M059J (cell line): ENCODE measurements around the gene PPFIA1. TPM values are rescaled to one million over a fixed set of nuclear protein-coding genes. Genes with fewer than 3 reads are reported as not detected.
"Not testable (repeated sequence)": the region's sequence is repeated elsewhere in the genome, so short reads cannot be mapped to it uniquely, and the experiment has no call there.

ENCODE experiments used
- DNase-seq: peaks from one replicate; pipeline ENCODE4 v3.0.0-alpha.2; 2012; ENCODE audit warnings: low read depth
- total RNA-seq: library from RNA; depleted of rRNA; stranded (reverse); fragments of >200 nt; shearing (Covaris generic); gene quantifications from 2 replicates; pipeline ENCODE4 v1.2.3, GENCODE V29; 2014

PPFIA1 gene
- total RNA-seq, 1 experiment from 2014 or later = 32.2 TPM

GRCh38 chr11:70325824-70326223 is 55.3 kb downstream of the PPFIA1 start:
- DNase-seq = no peak

DNA sequence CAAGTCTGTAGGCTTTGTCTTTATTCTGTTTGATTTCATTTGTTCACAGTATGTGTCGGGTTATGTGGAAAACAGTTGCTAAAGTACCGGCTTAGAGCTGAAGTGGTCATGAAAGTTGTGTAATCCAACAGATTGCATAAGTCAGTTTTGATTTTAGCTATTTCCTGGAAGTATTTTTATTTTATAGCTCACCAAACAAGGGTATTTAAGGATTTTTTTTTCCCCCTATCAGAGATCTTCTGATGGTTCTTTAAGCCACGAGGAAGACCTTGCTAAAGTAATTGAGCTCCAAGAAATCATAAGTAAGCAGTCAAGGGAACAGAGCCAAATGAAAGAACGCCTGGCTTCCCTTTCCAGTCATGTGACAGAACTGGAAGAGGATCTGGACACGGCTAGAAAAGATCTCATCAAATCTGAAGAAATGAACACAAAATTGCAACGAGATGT is 55.9 kb downstream of the PPFIA1 start:
- DNase-seq = no peak

- DNase-seq = no peak
Measured at GRCh38 chr11:70326833-70327232, 56.3 kb downstream of the PPFIA1 start.

- DNase-seq = no peak
Measured at GRCh38 chr11:70327717-70328116, 57.2 kb downstream of the PPFIA1 start.

DNA sequence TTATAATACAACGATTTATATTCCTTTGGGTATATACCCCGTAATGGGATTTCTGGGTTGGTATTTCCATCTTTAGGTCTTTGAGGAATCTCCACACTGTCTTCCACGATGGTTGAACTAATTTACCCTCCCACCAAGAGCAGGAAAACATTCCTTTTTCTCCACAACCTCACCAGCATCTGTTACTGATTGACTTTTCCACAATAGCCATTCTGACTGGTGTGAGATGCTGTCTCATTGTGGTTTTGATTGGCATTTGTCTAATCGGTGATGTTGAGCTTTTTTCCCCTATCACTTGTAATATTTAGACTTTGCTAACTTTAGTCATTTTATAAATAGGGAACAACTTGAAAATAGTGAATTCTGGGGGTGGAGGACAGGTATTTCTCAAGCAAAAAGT is 58.1 kb downstream of the PPFIA1 start:
- no peak for DNase-seq

- not testable (repeated sequence) for DNase-seq
Measured at GRCh38 chr11:70331320-70331843, 60.9 kb downstream of the PPFIA1 start.

GRCh38 chr11:70331901-70332300 is 61.4 kb downstream of the PPFIA1 start:
- DNase-seq = no peak

DNA sequence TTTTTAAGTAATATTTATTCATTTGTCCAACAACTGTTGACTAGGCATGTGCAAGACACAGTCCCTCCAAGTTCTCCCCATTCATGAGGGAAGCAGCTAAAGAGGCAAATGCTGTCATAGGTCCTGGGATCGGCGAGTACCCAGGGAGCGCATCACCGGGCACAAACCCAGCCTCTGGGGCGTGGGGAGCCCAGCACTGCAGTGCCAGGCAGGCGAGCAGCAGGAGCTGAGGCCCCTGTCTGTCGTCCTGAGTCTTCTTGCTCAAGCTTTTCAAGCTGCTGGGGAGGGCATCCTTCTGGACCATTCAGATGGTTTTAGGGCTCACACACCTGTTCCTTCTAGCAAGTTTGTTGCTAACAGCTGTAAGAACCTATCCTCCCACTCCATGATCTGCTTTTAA is 62.1 kb downstream of the PPFIA1 start:
- no peak for DNase-seq

GRCh38 chr11:70333261-70333660 is 62.8 kb downstream of the PPFIA1 start:
- no peak for DNase-seq

DNA sequence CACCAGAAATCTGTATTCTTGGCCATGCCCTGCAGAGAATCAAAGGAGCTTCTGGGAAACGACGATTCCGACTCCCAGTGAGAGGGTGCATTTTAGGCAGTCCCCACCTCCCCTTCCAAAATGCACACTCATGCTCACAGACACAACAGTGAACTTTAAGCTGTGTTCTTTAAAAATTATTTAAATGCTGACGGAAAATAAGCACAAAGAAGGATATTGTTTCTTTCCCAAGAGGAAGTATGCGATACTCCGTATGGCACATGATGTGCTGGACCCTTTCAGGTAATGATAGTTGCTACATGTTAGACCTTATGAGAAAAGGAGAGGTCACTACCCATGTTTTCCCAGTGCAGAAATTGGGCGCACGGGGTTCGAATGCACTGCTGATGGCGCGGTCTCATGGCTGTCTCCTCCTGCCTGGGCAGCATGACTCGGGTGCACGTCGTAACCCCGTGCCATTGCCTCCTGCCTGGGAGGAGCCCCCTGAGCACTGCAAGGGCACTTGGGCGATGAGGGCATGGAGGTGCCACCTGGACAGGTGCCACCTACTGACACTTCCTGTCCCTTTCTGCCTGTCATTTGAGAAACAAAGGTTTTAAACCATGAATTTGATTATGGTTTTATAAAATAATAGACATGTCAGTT is 64.0 kb downstream of the PPFIA1 start:
- no peak for DNase-seq

GRCh38 chr11:70335511-70335910 is 65.0 kb downstream of the PPFIA1 start:
- DNase-seq = no peak

DNA sequence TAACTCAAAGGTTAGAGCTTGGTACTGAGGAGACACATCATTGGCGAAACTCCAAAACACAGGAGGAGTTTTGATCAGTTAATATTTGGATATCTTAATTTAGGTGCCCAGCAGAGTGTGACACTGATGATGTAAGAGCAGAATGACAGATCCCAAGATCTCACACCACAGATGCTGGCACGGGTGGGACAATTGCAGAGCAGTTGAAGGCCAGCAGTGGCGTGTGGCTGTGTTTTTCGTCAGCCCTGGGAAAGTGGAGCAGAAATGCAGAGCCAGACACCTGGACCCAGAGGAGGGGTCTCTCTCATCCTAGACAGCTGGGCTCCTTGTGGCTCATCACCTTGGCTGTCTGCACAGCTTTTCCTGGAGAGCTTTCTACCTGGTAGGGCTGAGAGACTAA is 68.1 kb downstream of the PPFIA1 start:
- DNase-seq = no peak

DNA sequence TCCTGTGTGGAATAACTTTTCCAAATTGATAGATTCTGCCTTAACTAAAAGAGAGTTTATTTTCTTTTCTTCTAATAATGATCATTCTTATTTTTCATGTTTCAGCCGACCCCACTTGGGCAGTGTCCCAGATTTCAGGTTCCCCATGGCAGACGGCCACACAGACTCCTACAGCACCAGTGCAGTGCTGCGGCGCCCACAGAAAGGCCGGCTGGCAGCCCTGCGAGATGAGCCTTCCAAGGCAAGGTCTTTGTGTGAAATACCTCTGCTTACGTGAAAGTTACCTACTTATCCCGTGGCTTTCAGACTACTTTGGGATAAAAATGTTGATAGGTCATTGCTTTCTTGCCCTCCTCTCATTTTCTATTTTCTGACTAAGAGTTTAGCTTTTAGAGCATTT is 68.6 kb downstream of the PPFIA1 start:
- no peak for DNase-seq

- DNase-seq = no peak
Measured at GRCh38 chr11:70341881-70342429, 71.5 kb downstream of the PPFIA1 start.

GRCh38 chr11:70343636-70344035 is 73.1 kb downstream of the PPFIA1 start:
- no peak for DNase-seq

- DNase-seq = no peak
Measured at GRCh38 chr11:70348191-70348590, 77.7 kb downstream of the PPFIA1 start.

DNA sequence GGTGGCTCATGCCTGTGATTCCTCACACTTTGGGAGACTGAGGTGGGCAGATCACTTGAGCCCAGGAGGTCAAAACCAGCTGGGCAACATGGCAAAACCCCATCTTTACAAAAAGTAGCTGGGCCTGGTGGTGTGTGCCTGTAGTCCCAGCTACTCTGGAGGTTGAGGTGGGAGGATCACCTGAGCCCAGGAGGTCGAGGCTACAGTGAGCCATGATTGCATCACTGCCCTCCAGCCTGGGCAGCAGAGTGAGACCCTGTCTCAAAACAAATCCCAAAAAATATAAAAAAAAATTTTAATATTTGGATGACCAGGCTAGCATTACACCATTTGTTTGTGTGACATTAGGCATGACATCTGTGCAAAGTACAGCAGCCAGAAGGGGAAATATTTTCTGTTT is 78.1 kb downstream of the PPFIA1 start:
- no peak for DNase-seq

- no peak for DNase-seq
Measured at GRCh38 chr11:70351646-70352045, 81.2 kb downstream of the PPFIA1 start.

GRCh38 chr11:70352100-70352499 is 81.6 kb downstream of the PPFIA1 start:
- DNase-seq = no peak

- DNase-seq = no peak
Measured at GRCh38 chr11:70352601-70353000, 82.1 kb downstream of the PPFIA1 start.

DNA sequence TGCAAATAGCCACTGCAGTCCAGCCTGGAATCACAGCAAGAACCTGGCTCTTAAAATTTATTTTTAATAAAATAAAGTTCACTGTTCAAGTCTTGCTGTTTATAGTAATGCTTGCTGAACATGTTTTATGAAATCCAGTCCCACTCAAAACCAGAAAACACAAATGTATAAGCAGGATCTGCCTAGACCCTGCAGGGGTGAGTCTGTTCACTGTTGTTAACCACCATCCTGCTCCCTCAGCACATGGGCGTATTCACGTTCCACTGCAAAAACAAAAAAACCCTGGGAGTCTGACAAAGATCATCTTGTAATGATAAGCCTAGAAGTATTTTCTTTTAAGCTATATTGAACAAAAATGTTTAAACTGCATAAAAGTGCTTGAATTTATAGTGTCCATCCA is 82.8 kb downstream of the PPFIA1 start:
- no peak for DNase-seq

DNA sequence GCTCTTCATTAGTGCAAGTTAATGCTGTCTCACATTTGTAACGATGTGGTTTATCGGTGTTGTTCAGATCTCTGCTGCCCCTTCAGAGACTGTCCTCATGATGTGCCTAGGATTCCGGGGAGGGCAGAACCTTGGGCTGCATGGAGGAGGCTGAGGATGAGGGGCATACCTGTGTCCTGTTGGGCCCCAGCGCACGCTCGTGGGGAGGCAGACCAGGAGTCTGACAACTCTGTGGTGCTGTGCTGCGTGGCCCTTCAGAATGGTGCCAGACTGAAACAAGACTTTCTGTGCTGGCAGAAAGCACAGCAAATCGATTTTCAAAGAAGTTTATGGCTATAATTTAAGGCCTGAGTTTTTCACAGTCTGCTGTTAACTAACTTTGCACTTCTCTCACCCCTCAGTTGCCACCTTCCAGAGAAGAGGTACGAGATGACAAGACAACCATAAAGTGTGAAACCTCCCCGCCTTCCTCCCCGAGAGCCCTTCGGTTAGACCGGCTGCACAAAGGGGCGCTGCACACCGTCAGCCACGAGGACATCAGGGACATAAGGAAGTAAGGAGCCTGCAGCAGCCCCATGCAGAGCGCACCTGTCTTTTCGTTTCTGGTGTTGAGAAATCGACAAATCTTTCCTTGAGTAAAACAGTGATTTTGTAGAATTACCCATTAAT is 83.5 kb downstream of the PPFIA1 start:
- DNase-seq = no peak

DNA sequence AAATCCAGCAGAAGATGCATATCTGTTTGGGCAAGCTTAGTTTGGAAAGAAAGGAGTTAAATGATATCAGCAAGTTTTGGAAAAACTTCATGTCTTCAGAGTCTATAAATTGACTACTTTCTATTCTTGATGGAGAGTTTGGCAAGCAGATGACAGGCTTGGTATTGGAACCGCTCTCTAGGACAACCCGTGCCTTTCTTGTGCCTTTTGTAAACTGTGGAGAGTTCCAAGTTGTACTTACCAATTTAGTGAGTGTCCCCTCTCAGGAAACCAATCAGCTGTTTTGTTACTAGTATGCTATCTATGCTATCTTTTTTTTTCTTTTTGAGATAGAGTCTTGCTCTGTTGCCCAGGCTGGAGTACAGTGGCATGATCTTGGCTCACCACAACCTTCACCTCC is 84.1 kb downstream of the PPFIA1 start:
- DNase-seq = no peak
